Naive thymus-derived CD8-positive, alpha-beta T cell (primary cell): ENCODE measurements around the gene USF3. TPM values are rescaled to one million over a fixed set of nuclear protein-coding genes. Genes with fewer than 3 reads are reported as not detected.

Experiments
- polyA plus RNA-seq, 3 donors: library from polyadenylated mRNA; unstranded; fragments of 300-500 nt; fragmentation: Illumina TruSeq; gene quantifications; one replicate each; pipeline ENCODE4 v1.2.3, GENCODE V29; 2021
- total RNA-seq, 8 experiments: library from RNA in 2 of 8; stranded (reverse) in 2 of 8; gene quantifications; one replicate each; pipeline ENCODE4 v1.2.3 and lab custom pipeline; 2021 to 2026

Gene USF3
- total and polyA plus RNA-seq, 5 experiments from 2014 or later: 2.4 to 25.2 (median 4.3) TPM

Other genes with a start within 250 kb of the USF3 start
- 10 to 100 TPM; 31.6 to 35.5 TPM for gene SPICE1, start 181.5 kb downstream of the USF3 start, total RNA-seq
- gene SPICE1, start 181.5 kb downstream of the USF3 start, polyA plus RNA-seq: 1 to 10 TPM; 2.9 to 6.6 (median 3.2) TPM
- 10 to 100 TPM; 71.2 to 74.2 TPM for gene SIDT1, start 164.1 kb downstream of the USF3 start, total RNA-seq
- gene SIDT1, start 164.1 kb downstream of the USF3 start, polyA plus RNA-seq: 10 to 100 TPM; 14.1 to 22.8 (median 20.6) TPM
- 10 to 100 TPM; 57.9 to 63.2 TPM for gene NAA50, start 49.6 kb upstream of the USF3 start, total RNA-seq
- gene NAA50, start 49.6 kb upstream of the USF3 start, polyA plus RNA-seq: 10 to 100 TPM; 41.9 to 65.9 (median 62.4) TPM
- gene ATP6V1A, start 50.4 kb upstream of the USF3 start, total RNA-seq: 10 to 100 TPM; 23.0 to 23.5 TPM
- 10 to 100 TPM; 29.6 to 36.9 (median 34.8) TPM for gene ATP6V1A, start 50.4 kb upstream of the USF3 start, polyA plus RNA-seq
- gene GRAMD1C, start 142.1 kb upstream of the USF3 start, total RNA-seq: 1 to 10 TPM in 1 of 2 experiments, under 1 TPM in 1; 0.82 to 2.1 TPM
- under 1 TPM in 2 of 3 donors, not detected in 1; 0.37 to 0.39 TPM for gene GRAMD1C, start 142.1 kb upstream of the USF3 start, polyA plus RNA-seq